Measurements from ENCODE around the gene MAL.

- TF ChIP-seq POLR2AphosphoS5 (IDR thresholded peaks at IDR 0.05; ENCODE audit: borderline replicate concordance, low read depth, low read length) (no peak), EZH2 (IDR thresholded peaks at IDR 0.05) (no peak)
Measured at GRCh38 chr2:95048825-95049682, 23.5 kb downstream of the MAL start.
